ELF-1 (cell line): ENCODE data around the gene FGFR1OP2.
"Not testable (repeated sequence)": the region's sequence is repeated elsewhere in the genome, so short reads cannot be mapped to it uniquely, and the experiment has no call there.

ENCODE experiments used
- DNase-seq: peaks from one replicate; pipeline ENCODE4 v3.0.0-alpha.2; 2016; ENCODE audit warnings: low read depth, low spot score

Gene FGFR1OP2

GRCh38 chr12:26941215-26941594 is 2.9 kb downstream of the FGFR1OP2 start:
- DNase-seq, result no peak

GRCh38 chr12:26948309-26948708 is 10.0 kb downstream of the FGFR1OP2 start:
- DNase-seq, result no peak

DNA sequence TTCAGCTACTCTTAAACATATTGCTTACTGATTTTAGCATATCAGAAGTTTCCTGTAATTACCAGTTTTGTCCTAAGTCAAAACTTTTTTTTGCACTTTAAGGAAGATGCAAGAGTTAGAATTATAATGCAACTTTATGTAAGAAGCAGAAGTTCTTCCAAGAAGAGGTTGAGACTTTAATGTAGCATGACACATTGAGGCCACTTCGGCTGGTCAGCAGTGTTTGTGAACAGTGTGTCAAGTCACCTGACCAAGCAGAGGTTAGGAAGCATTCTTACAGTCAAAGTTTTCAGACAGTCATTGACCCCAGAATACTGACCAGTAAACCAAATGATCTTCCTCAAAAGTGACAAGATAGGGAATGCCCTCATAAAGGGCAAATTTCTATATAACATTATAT is 15.2 kb downstream of the FGFR1OP2 start:
- no peak for DNase-seq

GRCh38 chr12:26954027-26954426 is 15.8 kb downstream of the FGFR1OP2 start:
- DNase-seq, result no peak

- not testable (repeated sequence) for DNase-seq
These were observed 23.1 kb downstream of the FGFR1OP2 start for GRCh38 chr12:26961391-26961790.

GRCh38 chr12:26961803-26962202 is 23.5 kb downstream of the FGFR1OP2 start:
- DNase-seq, result no peak

- DNase-seq, result no peak
These were observed 25.1 kb downstream of the FGFR1OP2 start for GRCh38 chr12:26963413-26963812.

GRCh38 chr12:26966842-26967241 is 28.6 kb downstream of the FGFR1OP2 start:
- no peak for DNase-seq

- no peak for DNase-seq
These were observed 31.9 kb downstream of the FGFR1OP2 start for GRCh38 chr12:26970136-26970535.

GRCh38 chr12:26971963-26972362 is 33.7 kb downstream of the FGFR1OP2 start:
- no peak for DNase-seq

- DNase-seq, result no peak
These were observed 38.4 kb downstream of the FGFR1OP2 start for GRCh38 chr12:26976687-26977086.

- DNase-seq, result no peak
These were observed 40.5 kb downstream of the FGFR1OP2 start for GRCh38 chr12:26978801-26979200.

DNA sequence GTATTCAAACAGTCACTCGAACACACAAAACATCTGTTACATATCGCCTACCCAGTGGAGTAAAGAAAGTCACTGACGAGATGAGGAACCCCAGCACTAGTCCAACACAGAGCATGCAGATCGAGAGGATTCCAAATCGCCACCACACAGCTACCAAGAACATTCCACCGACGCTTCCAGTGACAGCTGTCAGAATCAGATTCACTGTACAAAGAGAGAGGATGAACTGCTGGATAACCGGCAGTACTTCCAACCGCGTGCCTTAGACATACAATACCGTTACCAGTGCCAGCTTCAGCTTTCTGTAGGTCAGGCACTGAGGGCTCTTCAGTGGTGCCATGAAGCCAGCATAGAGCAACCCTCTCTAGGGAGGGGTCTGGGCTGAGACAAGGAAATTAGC is 41.5 kb downstream of the FGFR1OP2 start:
- no peak for DNase-seq

DNA sequence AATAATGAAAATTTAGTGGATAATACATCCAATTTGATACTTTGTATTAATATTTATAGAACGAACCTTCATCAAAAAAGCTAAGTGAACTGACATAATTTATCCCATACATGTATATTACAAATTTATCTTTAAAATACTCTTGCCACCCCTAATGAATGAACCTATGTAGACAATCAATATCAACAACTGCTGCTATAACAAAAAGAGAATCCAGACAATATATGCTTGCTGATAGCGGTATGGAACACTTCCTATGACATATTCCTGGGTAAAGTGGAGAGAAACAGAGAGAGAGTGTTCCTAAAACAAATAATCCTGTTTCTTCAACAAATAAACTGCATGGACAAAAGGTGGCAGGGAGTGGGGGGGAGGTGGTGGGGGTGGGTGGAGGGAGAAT is 44.6 kb downstream of the FGFR1OP2 start:
- no peak for DNase-seq

DNA sequence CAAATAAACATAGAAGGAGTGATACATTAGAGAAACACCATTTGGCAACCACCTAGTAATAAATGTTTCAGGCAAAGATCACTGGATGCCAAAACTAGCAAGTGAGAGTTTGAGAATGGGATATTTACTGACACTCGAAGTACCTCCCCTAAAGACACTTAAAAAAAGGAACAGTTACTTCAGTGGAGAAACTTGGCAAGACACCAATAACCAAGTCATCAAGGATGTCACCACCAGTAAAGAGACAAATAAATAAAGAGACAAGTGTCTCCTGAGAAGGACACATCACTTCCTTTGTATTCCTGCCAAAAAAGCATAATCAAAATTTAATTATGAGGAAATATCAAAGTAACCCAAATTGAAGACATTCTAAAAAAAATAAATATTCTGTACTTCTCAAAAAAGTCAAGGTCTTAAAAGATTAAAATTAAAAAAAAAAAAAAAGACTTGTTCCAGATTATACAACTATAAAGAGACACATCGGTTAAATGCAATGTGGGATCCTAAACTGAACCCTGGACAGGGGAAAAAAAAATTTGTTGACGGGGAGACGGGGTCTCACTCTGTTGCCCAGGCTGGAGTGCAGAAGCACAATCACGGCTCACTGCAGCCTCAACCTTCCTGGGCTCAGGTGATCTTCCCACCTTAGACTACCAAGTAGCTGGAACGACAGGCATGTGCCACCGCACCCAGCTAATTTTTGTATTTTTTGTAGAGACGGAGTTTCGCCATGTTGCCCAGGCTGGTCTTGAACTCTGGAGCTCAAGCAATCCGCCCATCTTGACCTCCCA is 49.6 kb downstream of the FGFR1OP2 start:
- DNase-seq, result no peak

DNA sequence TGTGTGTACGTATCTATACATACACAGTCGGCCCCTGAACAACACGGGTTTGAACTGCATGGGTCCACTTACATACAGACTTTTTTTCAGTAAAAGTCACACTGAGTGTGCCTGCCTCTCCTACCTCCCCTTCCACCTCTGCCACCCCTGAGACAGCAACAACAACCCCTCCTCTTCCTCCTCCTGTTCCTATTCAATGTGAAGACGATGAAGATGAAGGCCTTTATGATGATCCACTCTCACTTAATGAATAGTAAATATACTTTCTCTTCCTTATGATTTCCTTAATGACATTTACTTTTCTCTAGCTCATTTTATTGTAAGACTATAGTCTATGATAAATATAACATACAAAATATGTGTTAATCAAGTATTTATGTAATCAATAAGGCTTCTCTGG is 50.4 kb downstream of the FGFR1OP2 start:
- no peak for DNase-seq

- no peak for DNase-seq
These were observed 51.6 kb downstream of the FGFR1OP2 start for GRCh38 chr12:26989873-26990272.

GRCh38 chr12:26991826-26992225 is 53.6 kb downstream of the FGFR1OP2 start:
- DNase-seq, result no peak

- no peak for DNase-seq
These were observed 55.8 kb downstream of the FGFR1OP2 start for GRCh38 chr12:26994109-26994508.

GRCh38 chr12:26995706-26996105 is 57.4 kb downstream of the FGFR1OP2 start:
- no peak for DNase-seq

DNA sequence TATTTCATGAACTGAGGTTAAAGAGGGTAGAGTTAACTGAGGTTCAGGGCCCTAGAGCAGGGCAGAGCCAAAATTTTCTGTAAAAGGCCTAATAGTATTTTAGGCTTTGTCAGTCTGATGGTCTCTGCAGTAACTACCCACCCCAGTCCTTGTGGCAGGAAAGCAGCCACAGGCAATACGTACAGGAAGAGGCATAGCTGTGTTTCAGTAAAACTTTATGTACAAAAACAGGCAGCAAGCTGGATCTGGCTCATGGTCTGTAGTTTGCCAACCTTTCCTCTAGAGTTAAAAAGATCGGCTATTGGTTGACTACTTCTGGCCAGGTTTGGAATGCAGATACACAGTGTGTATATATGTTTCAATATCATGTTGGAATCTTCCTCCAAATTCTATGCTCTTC is 58.7 kb downstream of the FGFR1OP2 start:
- no peak for DNase-seq

DNA sequence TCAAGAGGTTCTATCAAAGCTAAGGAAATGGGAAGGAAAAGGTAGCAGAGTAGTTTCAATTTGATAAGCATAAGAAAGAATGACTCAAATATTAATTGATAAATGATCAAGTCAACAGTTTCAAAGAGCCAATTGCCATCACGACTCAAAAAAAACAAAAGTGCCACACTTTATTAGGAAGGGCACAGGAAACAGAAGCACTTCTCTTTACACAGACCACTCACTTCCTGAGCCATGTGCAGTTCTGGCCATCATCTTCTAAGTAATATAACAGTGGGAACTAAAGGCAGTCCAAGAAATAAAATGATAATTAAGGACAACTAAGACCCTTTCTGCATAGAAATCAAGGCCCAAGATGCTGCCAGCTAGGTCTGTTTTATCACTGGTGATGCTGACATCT is 62.7 kb downstream of the FGFR1OP2 start:
- no peak for DNase-seq

GRCh38 chr12:27001663-27002062 is 63.4 kb downstream of the FGFR1OP2 start:
- no peak for DNase-seq

- DNase-seq, result no peak
These were observed 63.9 kb downstream of the FGFR1OP2 start for GRCh38 chr12:27002141-27002540.
